HCT116 (cell line): ENCODE measurements around the gene POLD2. TPM values are rescaled to one million over a fixed set of nuclear protein-coding genes. Genes with fewer than 3 reads are reported as not detected.

Experiments
- ATAC-seq: fragments of 200-7000 bp; cut with Tn5 transposase; 2 replicates; pipeline ENCODE4 v1.9.1; 2020; ENCODE audit warnings: mild to moderate bottlenecking, moderate library complexity
- BruUV-seq: library from RNA; stranded (reverse); fragments of 400-500 nt; replicated peaks from 2 replicates; lab custom pipeline; 2021; lab: Mats Ljungman, UMichigan
- CTCF ChIA-PET: fragments of 300-600 bp; sonication (Branson Sonifier 250); formaldehyde crosslinking; loops from one replicate; lab custom pipeline; 2021; ENCODE audit warnings: antibody characterized with exemption; lab: Charles Lee
- POLR2A ChIA-PET: fragments of 300-600, 350-600 bp; sonication (Branson Sonifier 250); formaldehyde crosslinking; loops from one replicate; lab custom pipeline; 2021; ENCODE audit warnings: antibody characterized with exemption; lab: Charles Lee
- RAD21 ChIA-PET, 2 experiments: fragments of 300-600 bp; sonication (Branson Sonifier 250); formaldehyde crosslinking; loops; one replicate each; lab custom pipeline; 2023; ENCODE audit warnings: low total read pairs in 2 of 2; ENCODE audit not compliant: uncharacterized antibody in 2 of 2, unreplicated experiment in 2 of 2, low non-redundant PET in 1 of 2; lab: Charles Lee
- DNase-seq: peaks from one replicate; pipeline ENCODE4 v3.0.0-alpha.2; 2010; ENCODE audit warnings: low read depth, low spot score
- H2AFZ ChIP-seq: fragments of 200-600 bp; shearing (Covaris generic), sonication (generic); 2 replicates; pipeline ENCODE4 v1.6.1; 2017; ENCODE audit warnings: low read depth, mixed run types, mixed read lengths, antibody characterized with exemption, low read length; ENCODE audit not compliant: poor library complexity, severe bottlenecking
- H3K27ac ChIP-seq: 2 replicates; pipeline ENCODE4 v1.5.1; 2012; ENCODE audit warnings: low read depth, low read length
- H3K27me3 ChIP-seq: fragments of 200-600 bp; sonication (generic); 2 replicates; pipeline ENCODE4 v1.6.1; 2016; ENCODE audit warnings: mixed run types, low read length, mixed read lengths; ENCODE audit not compliant: insufficient read depth
- H3K36me3 ChIP-seq, 2 experiments: fragments of 200-500 bp in 1 of 2; fragments of 200-600 bp in 1 of 2; sonication (Bioruptor generic) in 1 of 2; sonication (generic) in 1 of 2; 2 replicates each; pipeline versions ENCODE4 v1.5.1 to v1.6.1; 2014 to 2016; ENCODE audit warnings: low read length in 2 of 2, inconsistent platforms in 1 of 2, mixed read lengths in 1 of 2, mixed run types in 1 of 2; ENCODE audit not compliant: insufficient read depth in 2 of 2, control insufficient read depth in 1 of 2
- H3K4me1 ChIP-seq, 2 experiments: fragments of 200-600 bp in 1 of 2; sonication (generic) in 1 of 2; 2 replicates each; pipeline versions ENCODE4 v1.5.1 to v1.6.1; 2012 to 2017; ENCODE audit warnings: low read length in 2 of 2, inconsistent platforms in 1 of 2, mild to moderate bottlenecking in 1 of 2, mixed read lengths in 1 of 2, mixed run types in 1 of 2, moderate library complexity in 1 of 2; ENCODE audit not compliant: insufficient read depth in 2 of 2, control insufficient read depth in 1 of 2
- H3K4me2 ChIP-seq: fragments of 200-600 bp; sonication (generic); 2 replicates; pipeline ENCODE4 v1.6.1; 2017; ENCODE audit warnings: mixed run types, low read length, mixed read lengths
- H3K4me3 ChIP-seq, 2 experiments: fragments of 200-600 bp in 1 of 2; sonication (generic) in 1 of 2; replicated peaks in 1 of 2; 2 replicates each; pipeline ENCODE4 v1.5.1; 2011 to 2016; ENCODE audit warnings: low read length in 2 of 2, control low read depth in 1 of 2, low read depth in 1 of 2, mild to moderate bottlenecking in 1 of 2, mixed read lengths in 1 of 2, mixed run types in 1 of 2
- H3K79me2 ChIP-seq: fragments of 200-600 bp; sonication (generic); 2 replicates; pipeline ENCODE4 v1.6.1; 2017; ENCODE audit warnings: mild to moderate bottlenecking, mixed run types, low read length, moderate library complexity, mixed read lengths; ENCODE audit not compliant: insufficient read depth
- H3K9ac ChIP-seq: fragments of 200-600 bp; sonication (generic); 2 replicates; pipeline ENCODE4 v1.6.1; 2016; ENCODE audit warnings: low read length, mixed read lengths
- H3K9me2 ChIP-seq: fragments of 200-600 bp; sonication (generic), shearing (Covaris generic); 2 replicates; pipeline ENCODE4 v1.6.1; 2017; ENCODE audit warnings: mixed run types, mild to moderate bottlenecking, moderate library complexity; ENCODE audit not compliant: insufficient read depth
- H3K9me3 ChIP-seq, 2 experiments: fragments of 200-500 bp in 1 of 2; fragments of 200-600 bp in 1 of 2; sonication (Bioruptor generic) in 1 of 2; sonication (generic) in 1 of 2; 2 replicates each; pipeline ENCODE4 v1.6.1; 2014 to 2017; ENCODE audit warnings: low read length in 2 of 2, mixed read lengths in 2 of 2, inconsistent platforms in 1 of 2, low read depth in 1 of 2, mild to moderate bottlenecking in 1 of 2, mixed run types in 1 of 2, moderate library complexity in 1 of 2; ENCODE audit not compliant: control insufficient read depth in 1 of 2, insufficient read depth in 1 of 2
- H4K20me1 ChIP-seq: fragments of 200-600 bp; sonication (generic), shearing (Covaris generic); 2 replicates; pipeline ENCODE4 v1.6.1; 2017; ENCODE audit warnings: mixed run types, mild to moderate bottlenecking, moderate library complexity; ENCODE audit not compliant: insufficient read depth
- ATF3 ChIP-seq: IDR thresholded peaks from 2 replicates; pipeline ENCODE4 v1.6.1; 2012
- CBX3 ChIP-seq: IDR thresholded peaks from 2 replicates; pipeline ENCODE4 v1.6.1; 2012; ENCODE audit warnings: low read depth
- CTCF ChIP-seq, 3 experiments: fragments of 200-600 bp in 1 of 3; sonication (generic) in 1 of 3; IDR thresholded peaks in 2 of 3; conservative IDR thresholded peaks in 1 of 3; 2 replicates each; pipeline ENCODE4 v1.5.1; 2012 to 2017; ENCODE audit warnings: low read depth in 2 of 3, low read length in 2 of 3, antibody characterized with exemption in 1 of 3, borderline replicate concordance in 1 of 3, control low read depth in 1 of 3, mild to moderate bottlenecking in 1 of 3, mixed read lengths in 1 of 3, mixed run types in 1 of 3, moderate library complexity in 1 of 3; ENCODE audit not compliant: insufficient read depth in 1 of 3
- EGR1 ChIP-seq: IDR thresholded peaks from 2 replicates; pipeline ENCODE4 v1.6.1; 2012; ENCODE audit warnings: low read depth
- ELF1 ChIP-seq: IDR thresholded peaks from 2 replicates; pipeline ENCODE4 v1.6.1; 2012; ENCODE audit warnings: low read depth, borderline replicate concordance
- EZH2phosphoT487 ChIP-seq: fragments of 200-600 bp; IDR thresholded peaks from 2 replicates; pipeline ENCODE4 v1.6.1; 2018; ENCODE audit warnings: antibody characterized with exemption, borderline replicate concordance
- FOSL1 ChIP-seq: IDR thresholded peaks from 2 replicates; pipeline ENCODE4 v1.6.1; 2012; ENCODE audit warnings: low read depth
- JUND ChIP-seq: IDR thresholded peaks from 2 replicates; pipeline ENCODE4 v1.6.1; 2012
- MAX ChIP-seq: IDR thresholded peaks from 2 replicates; pipeline ENCODE4 v1.6.1; 2012
- POLR2AphosphoS5 ChIP-seq: IDR thresholded peaks from 2 replicates; pipeline ENCODE4 v1.6.1; 2011; ENCODE audit warnings: mild to moderate bottlenecking, low read depth, low read length, moderate library complexity
- SIN3A ChIP-seq: IDR thresholded peaks from 2 replicates; pipeline ENCODE4 v1.6.1; 2012; ENCODE audit warnings: low read depth
- ZFX ChIP-seq: fragments of 450-650 bp; IDR thresholded peaks from 2 replicates; pipeline ENCODE4 v1.6.1; 2017
- intact Hi-C: fragments of 100-400 bp; cut with micrococcal nuclease; formaldehyde crosslinking; loops from 2 replicates; pipeline ENCODE4 v1.10.0; 2022
- total RNA-seq: library from RNA; stranded (reverse); gene quantifications from one replicate; pipeline ENCODE4 v1.2.1, GENCODE V29; 2021; ENCODE audit not compliant: unreplicated experiment

The POLD2 gene
- total RNA-seq, 1 experiment from 2014 or later, result 237 TPM

- BruUV-seq, result no TSS peak
- H3K9me3 ChIP-seq, result no peaks in the 10 kb centered on the region
- ATAC-seq, result no peak
- POLR2A ChIA-PET, result no interaction called here
- H3K27ac ChIP-seq, result peak overlapping the region; percentile 22; the same call in 1 of the 2 replicates
- no peak overlapping the region for H2AFZ ChIP-seq
- no peaks in the 10 kb centered on the region for H4K20me1 ChIP-seq
- H3K4me2 ChIP-seq, result no peak overlapping the region
- no peak for TF ChIP-seq POLR2AphosphoS5
- TF ChIP-seq EZH2phosphoT487, result no peak
- TF ChIP-seq, all 23 proteins: peak for 0
- Histone ChIP-seq H3K9ac (no peak overlapping the region), H3K79me2 (no peaks in the 10 kb centered on the region), H3K4me3 (no peak overlapping the region), H3K27me3 (no peaks in the 10 kb centered on the region), H3K4me1 (peaks cover 11 to 33% of the 10 kb centered on the region in 2 experiments), H3K9me2 (no peaks in the 10 kb centered on the region), H3K36me3 (peaks cover 9 to 28% of the 10 kb centered on the region in 2 experiments; a peak in 3 of 4 replicates)
- ChIA-PET CTCF (no interaction called here), RAD21 (no interaction called here)
- intact Hi-C loops, result no loop called here
- no peak for DNase-seq
Measured at GRCh38 chr7:44073664-44074348, 49.5 kb downstream of the POLD2 start.

- no peaks in the 10 kb centered on the region for H3K9me3 ChIP-seq
- peak overlapping the region; percentile 51 for H3K4me2 ChIP-seq
- intact Hi-C loops, result loop anchor here (1.0 kb wide), 1 partner anchor 124 kb away; no protein-coding TSS in a partner anchor
- H3K4me1 ChIP-seq, result peaks cover 11 to 33% of the 10 kb centered on the region in 2 experiments
- no peaks in the 10 kb centered on the region for H4K20me1 ChIP-seq
- CTCF ChIA-PET, result interaction anchor here (0.6 to 1.7 kb wide), 6 partner anchors 9 to 661 kb away, joined by 3 to 8 read pairs (median 4); no protein-coding TSS in a partner anchor
- H3K36me3 ChIP-seq, result peaks cover 9 to 20% of the 10 kb centered on the region in 2 experiments; a peak in 3 of 4 replicates
- H3K27ac ChIP-seq, result peak overlapping the region; percentile 45
- BruUV-seq, result no TSS peak
- no peak overlapping the region for H3K4me3 ChIP-seq
- H3K79me2 ChIP-seq, result no peaks in the 10 kb centered on the region
- H2AFZ ChIP-seq, result no peak overlapping the region
- DNase-seq (peak; percentile 48), ATAC-seq (peak; percentile 84)
- no peaks in the 10 kb centered on the region for H3K27me3 ChIP-seq
- no peaks in the 10 kb centered on the region for H3K9me2 ChIP-seq
- RAD21 ChIA-PET, result no interaction called here
- POLR2A ChIA-PET, result no interaction called here
- 0 out of 2 replicates have a peak overlapping the region, but pooled peaks have one; percentile 11 for H3K9ac ChIP-seq
- no peak for TF ChIP-seq CBX3
- no peak for TF ChIP-seq EGR1
- no peak for TF ChIP-seq JUND
- no peak for TF ChIP-seq SIN3A
- no peak for TF ChIP-seq MAX
- no peak for TF ChIP-seq ZFX
- TF ChIP-seq ATF3, result no peak
- peak; percentile 57 to 83 (median 72); a peak in 5 of 6 replicates for TF ChIP-seq CTCF (IDR thresholded peaks at IDR 0.05 in 2 of 3, conservative IDR thresholded peaks at IDR 0.05 in 1 of 3; ENCODE audit: borderline replicate concordance in 1 of 3, insufficient read depth in 1 of 3, low read depth in 2 of 3, low read length in 2 of 3)
- no peak for TF ChIP-seq ELF1
- peak; percentile 48; the same call in 1 of the 2 replicates for TF ChIP-seq POLR2AphosphoS5
- TF ChIP-seq FOSL1, result no peak
Measured at GRCh38 chr7:44072364-44073231, 50.8 kb downstream of the POLD2 start.
